Erythroblast (primary cell): ENCODE results near the gene MEF2B.

Experiments
- GATA1 ChIP-seq: IDR thresholded peaks from 2 replicates; pipeline ENCODE4 v1.6.1; 2011; ENCODE audit warnings: low read depth, mild to moderate bottlenecking, control low read depth, low read length, moderate library complexity
- POLR2A ChIP-seq: IDR thresholded peaks from 2 replicates; pipeline ENCODE4 v1.6.1; 2011; ENCODE audit warnings: mild to moderate bottlenecking, low read length

DNA sequence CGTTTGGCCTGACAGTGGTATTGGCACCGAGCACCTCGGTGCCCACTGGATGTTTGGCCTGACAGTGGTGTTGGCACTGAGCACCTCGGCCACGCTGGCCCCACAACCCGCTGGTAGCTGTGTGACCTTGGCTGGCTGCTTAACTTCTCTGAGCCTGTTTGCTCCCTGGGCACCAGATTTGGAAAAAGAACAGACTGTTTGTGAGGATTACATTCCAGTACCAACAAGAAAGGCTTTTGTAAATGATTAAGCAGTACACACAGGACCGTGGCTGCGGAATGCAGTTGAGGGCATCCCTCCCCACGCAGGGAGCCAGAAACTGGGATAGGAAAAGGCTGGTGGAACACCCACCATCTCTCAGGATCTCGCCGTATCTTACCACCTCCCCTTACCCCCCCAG is 74.4 kb downstream of the MEF2B start:
- TF ChIP-seq POLR2A, result no peak
- TF ChIP-seq GATA1, result no peak
